Measurements from ENCODE around the gene SQOR. TPM values are rescaled to one million over a fixed set of nuclear protein-coding genes. Genes with fewer than 3 reads are reported as not detected.
"Not testable (repeated sequence)": the region's sequence is repeated elsewhere in the genome, so short reads cannot be mapped to it uniquely, and the experiment has no call there.

Gene SQOR
- total RNA-seq, 1 donor from 2014 or later: 124 TPM

DNA sequence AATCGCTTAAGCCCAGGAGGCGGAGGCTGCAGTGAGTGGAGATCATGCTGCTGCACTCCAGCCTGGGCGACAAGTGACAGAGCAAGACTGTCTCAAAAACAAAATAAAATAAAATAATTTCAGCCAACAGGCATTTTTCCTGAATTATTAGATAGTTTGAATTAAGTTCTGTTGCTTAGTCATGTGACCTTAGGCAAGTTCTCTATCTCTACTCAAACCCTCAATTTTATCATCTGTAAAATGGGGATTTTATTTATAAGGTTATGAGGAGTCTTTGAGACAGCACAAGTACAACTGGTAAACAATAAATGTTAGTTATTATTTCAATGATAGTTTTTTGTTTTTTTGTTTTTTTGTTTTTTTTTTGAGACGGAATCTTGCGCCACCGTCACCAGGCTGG is 13.0 kb downstream of the SQOR start:
- no peak overlapping the region for H3K4me3 ChIP-seq (ENCODE audit: low read depth, low read length)
- TF ChIP-seq, protein P1, sequence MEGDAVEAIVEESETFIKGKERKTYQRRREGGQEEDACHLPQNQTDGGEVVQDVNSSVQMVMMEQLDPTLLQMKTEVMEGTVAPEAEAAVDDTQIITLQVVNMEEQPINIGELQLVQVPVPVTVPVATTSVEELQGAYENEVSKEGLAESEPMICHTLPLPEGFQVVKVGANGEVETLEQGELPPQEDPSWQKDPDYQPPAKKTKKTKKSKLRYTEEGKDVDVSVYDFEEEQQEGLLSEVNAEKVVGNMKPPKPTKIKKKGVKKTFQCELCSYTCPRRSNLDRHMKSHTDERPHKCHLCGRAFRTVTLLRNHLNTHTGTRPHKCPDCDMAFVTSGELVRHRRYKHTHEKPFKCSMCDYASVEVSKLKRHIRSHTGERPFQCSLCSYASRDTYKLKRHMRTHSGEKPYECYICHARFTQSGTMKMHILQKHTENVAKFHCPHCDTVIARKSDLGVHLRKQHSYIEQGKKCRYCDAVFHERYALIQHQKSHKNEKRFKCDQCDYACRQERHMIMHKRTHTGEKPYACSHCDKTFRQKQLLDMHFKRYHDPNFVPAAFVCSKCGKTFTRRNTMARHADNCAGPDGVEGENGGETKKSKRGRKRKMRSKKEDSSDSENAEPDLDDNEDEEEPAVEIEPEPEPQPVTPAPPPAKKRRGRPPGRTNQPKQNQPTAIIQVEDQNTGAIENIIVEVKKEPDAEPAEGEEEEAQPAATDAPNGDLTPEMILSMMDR (conservative IDR thresholded peaks at IDR 0.05; ENCODE audit: low read depth, low read length): no peak
- no peak for DNase-seq (ENCODE audit: low read depth)

DNA sequence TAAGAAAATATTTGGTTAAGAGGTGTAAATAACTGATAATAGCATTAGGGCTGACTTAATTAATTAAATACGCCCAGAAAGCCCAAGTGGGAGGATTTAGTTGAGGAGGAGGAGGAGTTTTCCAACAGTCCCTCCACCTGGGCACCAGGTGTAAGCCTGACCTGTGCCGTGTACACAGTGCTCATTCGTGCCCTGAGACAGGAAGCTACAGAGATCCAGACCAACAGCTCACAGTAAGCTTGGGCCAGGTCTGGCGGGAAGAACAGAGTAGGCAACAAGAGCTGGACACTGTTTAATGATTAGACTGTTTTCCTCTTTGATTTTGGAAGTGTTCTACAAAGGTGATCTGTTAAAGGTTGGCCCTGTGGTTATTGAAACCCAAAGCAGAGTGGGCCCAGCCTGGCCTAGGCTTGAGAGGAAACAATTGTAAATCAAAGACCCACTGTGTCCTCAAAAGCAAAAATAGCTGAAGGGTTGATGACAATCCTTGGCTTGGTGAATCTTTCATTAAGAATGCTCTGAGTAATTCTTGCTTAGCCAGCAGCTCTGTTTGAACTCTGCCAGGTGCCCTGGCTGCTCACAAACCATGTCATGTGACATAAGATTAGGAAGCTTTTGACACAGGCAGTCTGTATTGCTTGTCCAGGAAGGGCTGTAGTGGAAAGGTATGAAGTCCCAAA is 13.8 kb downstream of the SQOR start:
- peak; percentile 83 for DNase-seq (ENCODE audit: low read depth)
- TF ChIP-seq, protein P1 (conservative IDR thresholded peaks at IDR 0.05; ENCODE audit: low read depth, low read length): no peak
- H3K4me3 ChIP-seq (ENCODE audit: low read depth, low read length): no peak overlapping the region

DNA sequence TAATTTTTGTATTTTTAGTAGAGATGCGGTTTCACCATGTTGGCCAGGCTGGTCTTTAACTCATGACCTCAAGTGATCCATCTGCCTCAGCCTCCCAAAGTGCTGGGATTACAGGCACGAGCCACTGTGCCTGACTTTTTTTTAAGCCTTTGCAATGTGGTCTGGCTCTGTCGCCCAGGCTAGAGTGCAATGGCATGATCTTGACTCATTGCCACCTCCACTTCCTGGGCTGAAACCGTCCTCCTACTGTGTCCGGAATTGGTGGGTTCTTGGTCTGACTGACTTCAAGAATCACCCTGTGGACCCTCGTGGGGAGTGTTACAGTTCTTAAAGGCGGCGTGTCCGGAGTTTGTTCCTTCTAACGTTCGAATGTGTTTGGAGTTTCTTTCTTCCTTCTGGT is 15.2 kb downstream of the SQOR start:
- H3K4me3 ChIP-seq (ENCODE audit: low read depth, low read length): not testable (repeated sequence)

DNA sequence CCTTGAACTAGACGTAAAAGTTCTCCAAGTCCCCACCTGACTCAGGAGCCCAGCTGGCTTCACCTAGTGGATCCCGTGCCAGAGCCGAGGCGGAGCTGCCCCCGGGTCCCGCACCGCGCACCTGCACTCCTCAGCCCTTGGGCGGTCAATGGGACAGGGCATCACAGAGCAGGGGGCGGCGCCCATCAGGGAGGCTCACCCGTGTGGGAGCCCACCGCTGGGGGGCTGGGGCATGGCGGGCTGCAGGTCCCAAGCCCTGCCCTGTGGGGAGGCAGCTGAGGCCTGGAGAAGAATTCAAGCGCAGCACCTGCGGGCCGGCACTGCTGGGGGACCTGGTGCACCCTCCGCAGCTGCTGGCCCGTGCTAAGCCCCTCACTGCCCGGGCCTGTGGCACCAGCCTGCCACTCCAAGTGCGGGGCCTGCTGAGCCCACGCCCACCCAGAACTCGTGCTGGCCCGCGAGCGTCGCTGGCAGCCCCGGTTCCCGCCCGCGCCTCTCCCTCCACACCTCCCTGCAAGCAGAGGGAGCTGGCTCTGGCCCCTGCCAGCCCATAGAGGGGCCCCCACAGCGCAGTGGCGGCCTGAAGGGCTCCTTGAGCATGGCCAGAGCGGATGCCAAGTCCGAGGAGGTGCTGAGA is 16.2 kb downstream of the SQOR start:
- no peak overlapping the region for H3K4me3 ChIP-seq (ENCODE audit: low read depth, low read length)
- TF ChIP-seq, protein P1 (conservative IDR thresholded peaks at IDR 0.05; ENCODE audit: low read depth, low read length): no peak
- no peak for DNase-seq (ENCODE audit: low read depth)

More for the DNA sequence above, 15.2 kb downstream of the SQOR start:
- DNase-seq (ENCODE audit: low read depth): not testable (repeated sequence)

DNA sequence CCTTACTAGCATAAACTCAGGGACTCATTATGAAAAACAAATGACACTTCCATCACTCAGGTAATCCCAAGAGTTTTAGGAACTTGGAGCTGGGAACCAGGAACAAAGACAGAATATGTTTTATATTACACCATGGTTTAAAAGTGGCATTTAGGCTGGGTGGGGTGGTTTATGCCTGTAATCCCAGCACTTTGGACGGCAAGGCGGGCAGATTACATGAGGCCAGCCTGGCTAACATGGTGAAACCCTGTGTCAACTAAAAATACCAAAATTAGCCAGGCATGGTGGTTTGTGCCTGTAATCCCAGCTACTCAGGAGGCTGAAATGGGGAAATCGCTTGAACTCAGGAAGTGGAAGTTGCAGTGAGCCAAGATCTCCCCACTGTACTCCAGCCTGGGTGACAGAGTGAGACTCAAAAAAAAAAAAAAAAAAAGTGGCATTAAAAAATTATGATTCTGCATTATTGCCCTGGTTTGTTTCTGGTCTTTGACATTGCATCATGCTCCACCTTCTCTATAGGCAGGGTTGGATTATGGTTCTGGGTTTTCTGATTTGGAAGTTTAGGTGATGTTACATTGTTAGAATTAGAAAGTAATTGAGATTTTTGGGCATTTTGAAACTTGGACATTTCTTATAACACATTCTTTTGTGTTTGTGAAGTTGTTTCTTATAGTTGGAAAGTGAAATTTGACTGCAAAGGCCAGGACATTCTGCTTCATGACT is 19.0 kb downstream of the SQOR start:
- no peak for DNase-seq (ENCODE audit: low read depth)
- no peak overlapping the region for H3K4me3 ChIP-seq (ENCODE audit: low read depth, low read length)
- TF ChIP-seq, protein P1 (conservative IDR thresholded peaks at IDR 0.05; ENCODE audit: low read depth, low read length): no peak

DNA sequence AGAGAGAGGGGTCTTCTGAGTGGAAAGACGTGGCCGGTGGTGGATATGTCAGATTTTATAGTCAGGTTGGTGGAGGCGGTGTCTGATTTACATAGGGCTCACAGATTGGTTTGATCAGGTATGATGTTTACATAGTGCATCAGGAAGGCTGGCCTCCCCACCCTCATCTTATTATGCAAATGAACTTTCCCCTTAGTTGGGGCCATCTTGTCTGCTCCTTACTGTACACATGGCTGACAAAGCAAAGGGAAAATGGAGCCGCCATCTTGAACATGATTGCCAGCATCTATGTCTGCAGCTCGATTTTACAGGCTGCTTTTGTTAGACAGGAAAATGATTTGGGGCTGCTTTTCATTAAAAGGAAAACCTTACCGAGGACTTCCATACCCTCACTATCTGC is 19.9 kb downstream of the SQOR start:
- no peak for DNase-seq (ENCODE audit: low read depth)
- H3K4me3 ChIP-seq (ENCODE audit: low read depth, low read length): no peak overlapping the region
- TF ChIP-seq, protein P1 (conservative IDR thresholded peaks at IDR 0.05; ENCODE audit: low read depth, low read length): no peak

DNA sequence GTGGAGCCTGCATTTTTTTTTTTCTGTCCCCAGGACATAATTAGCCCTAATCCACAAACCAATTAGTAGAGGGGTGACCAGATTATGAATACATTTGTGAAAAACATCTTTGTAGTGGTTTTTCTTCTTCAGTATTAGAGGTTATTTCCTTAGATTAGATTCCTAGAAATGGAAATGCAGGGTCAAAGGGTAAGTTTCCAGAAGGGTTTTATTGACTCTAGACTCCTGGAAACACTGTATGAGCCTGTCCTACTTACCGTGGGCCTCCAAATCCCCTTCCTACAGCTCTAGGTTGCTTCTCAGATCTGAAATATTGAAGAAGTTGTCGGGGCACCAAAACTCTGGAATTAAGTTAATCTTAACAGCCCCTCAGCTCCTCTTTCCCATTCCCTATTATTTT is 22.4 kb downstream of the SQOR start:
- TF ChIP-seq, protein P1 (conservative IDR thresholded peaks at IDR 0.05; ENCODE audit: low read depth, low read length): no peak
- DNase-seq (ENCODE audit: low read depth): no peak
- no peak overlapping the region for H3K4me3 ChIP-seq (ENCODE audit: low read depth, low read length)
